ENCODE results near the gene CD200. TPM values are rescaled to one million over a fixed set of nuclear protein-coding genes. Genes with fewer than 3 reads are reported as not detected.

Gene CD200
- total and polyA plus RNA-seq, 9 of the 15 experiments (the other 6 are each of a cell fraction or from before 2014, with no cell fraction given): 0.13 TPM; not detected in 8

GRCh38 chr3:112302881-112303763, 29.8 kb upstream of the CD200 start:
- no peak for TF ChIP-seq TAF9B (IDR thresholded peaks at IDR 0.05; ENCODE audit: partially characterized antibody)
- TF ChIP-seq, protein P1, sequence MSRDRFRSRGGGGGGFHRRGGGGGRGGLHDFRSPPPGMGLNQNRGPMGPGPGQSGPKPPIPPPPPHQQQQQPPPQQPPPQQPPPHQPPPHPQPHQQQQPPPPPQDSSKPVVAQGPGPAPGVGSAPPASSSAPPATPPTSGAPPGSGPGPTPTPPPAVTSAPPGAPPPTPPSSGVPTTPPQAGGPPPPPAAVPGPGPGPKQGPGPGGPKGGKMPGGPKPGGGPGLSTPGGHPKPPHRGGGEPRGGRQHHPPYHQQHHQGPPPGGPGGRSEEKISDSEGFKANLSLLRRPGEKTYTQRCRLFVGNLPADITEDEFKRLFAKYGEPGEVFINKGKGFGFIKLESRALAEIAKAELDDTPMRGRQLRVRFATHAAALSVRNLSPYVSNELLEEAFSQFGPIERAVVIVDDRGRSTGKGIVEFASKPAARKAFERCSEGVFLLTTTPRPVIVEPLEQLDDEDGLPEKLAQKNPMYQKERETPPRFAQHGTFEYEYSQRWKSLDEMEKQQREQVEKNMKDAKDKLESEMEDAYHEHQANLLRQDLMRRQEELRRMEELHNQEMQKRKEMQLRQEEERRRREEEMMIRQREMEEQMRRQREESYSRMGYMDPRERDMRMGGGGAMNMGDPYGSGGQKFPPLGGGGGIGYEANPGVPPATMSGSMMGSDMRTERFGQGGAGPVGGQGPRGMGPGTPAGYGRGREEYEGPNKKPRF (IDR thresholded peaks at IDR 0.05; ENCODE audit: low read depth, low read length): no peak
- TF ChIP-seq ZNF311 (CRISPR knock-in tag; IDR thresholded peaks at IDR 0.05): no peak
- TF ChIP-seq NBN (IDR thresholded peaks at IDR 0.05; ENCODE audit: low read depth): no peak
- TF ChIP-seq, protein P2, sequence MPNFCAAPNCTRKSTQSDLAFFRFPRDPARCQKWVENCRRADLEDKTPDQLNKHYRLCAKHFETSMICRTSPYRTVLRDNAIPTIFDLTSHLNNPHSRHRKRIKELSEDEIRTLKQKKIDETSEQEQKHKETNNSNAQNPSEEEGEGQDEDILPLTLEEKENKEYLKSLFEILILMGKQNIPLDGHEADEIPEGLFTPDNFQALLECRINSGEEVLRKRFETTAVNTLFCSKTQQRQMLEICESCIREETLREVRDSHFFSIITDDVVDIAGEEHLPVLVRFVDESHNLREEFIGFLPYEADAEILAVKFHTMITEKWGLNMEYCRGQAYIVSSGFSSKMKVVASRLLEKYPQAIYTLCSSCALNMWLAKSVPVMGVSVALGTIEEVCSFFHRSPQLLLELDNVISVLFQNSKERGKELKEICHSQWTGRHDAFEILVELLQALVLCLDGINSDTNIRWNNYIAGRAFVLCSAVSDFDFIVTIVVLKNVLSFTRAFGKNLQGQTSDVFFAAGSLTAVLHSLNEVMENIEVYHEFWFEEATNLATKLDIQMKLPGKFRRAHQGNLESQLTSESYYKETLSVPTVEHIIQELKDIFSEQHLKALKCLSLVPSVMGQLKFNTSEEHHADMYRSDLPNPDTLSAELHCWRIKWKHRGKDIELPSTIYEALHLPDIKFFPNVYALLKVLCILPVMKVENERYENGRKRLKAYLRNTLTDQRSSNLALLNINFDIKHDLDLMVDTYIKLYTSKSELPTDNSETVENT (CRISPR knock-in tag; IDR thresholded peaks at IDR 0.05): no peak
- no peak for TF ChIP-seq PCBP2 (IDR thresholded peaks at IDR 0.05; ENCODE audit: low read depth, low read length, poor library complexity, severe bottlenecking)
- TF ChIP-seq SAP30 (IDR thresholded peaks at IDR 0.05; ENCODE audit: borderline replicate concordance, insufficient read depth, low read depth, low read length, poor library complexity, severe bottlenecking): no peak
- TF ChIP-seq CC2D1A (IDR thresholded peaks at IDR 0.05): no peak
- no peak for TF ChIP-seq RNF2 (IDR thresholded peaks at IDR 0.05)
- no peak for TF ChIP-seq ZNF655 (CRISPR knock-in tag; IDR thresholded peaks at IDR 0.05)
- Histone ChIP-seq H3K9me3 (replicated peaks; ENCODE audit: control insufficient read depth, insufficient read depth, low read depth, low read length) (no peaks in the 10 kb centered on the region), H2AFZ (ENCODE audit: low read depth, low read length) (no peak overlapping the region), H4K20me1 (replicated peaks; ENCODE audit: control insufficient read depth, insufficient read depth, low read length) (no peaks in the 10 kb centered on the region), H3K79me2 (ENCODE audit: control insufficient read depth, insufficient read depth, low read length) (no peaks in the 10 kb centered on the region), H3K4me2 (ENCODE audit: insufficient read depth, low read length) (no peak overlapping the region), H3K27me3 (ENCODE audit: control insufficient read depth in 2 of 2, insufficient read depth in 2 of 2, low read length in 2 of 2) (no peaks in the 10 kb centered on the region), H3K9me1 (ENCODE audit: control insufficient read depth, insufficient read depth, low read length) (no peaks in the 10 kb centered on the region), H3K27ac (ENCODE audit: extremely low read depth, low read depth, low read length) (no peak overlapping the region), H3K4me3 (no peak overlapping the region), H3K4me1 (replicated peaks in 1 of 2; ENCODE audit: control insufficient read depth in 2 of 2, insufficient read depth in 2 of 2, low read length in 2 of 2) (no peaks in the 10 kb centered on the region), H3K36me3 (ENCODE audit: control insufficient read depth, insufficient read depth, low read length) (no peaks in the 10 kb centered on the region), H3K9ac (ENCODE audit: insufficient read depth in 1 of 2, low read depth in 2 of 2, low read length in 2 of 2) (no peak overlapping the region)
- in situ Hi-C loops (cut with MboI): loop anchor here (25.0 kb wide), 1 partner anchor 209 kb away; no protein-coding TSS in a partner anchor
- intact Hi-C loops (cut with micrococcal nuclease): no loop called here
- CTCF ChIA-PET (ENCODE audit: low intra/inter-chr PET ratio): no interaction called here
- no peak for DNase-seq (ENCODE audit: extremely low read depth in 1 of 4, low spot score in 3 of 4)
- no peak for FAIRE-seq
- no TSS peak for BruUV-seq (replicated peaks)
- POLR2A ChIA-PET: interaction anchor here (1.2 kb wide), 1 partner anchor 14 kb away, joined by 3 read pairs; no protein-coding TSS in a partner anchor
- no peak for ATAC-seq
- WGBS (ENCODE audit: insufficient coverage, low coverage, missing lambda C conversion rate): 1% methylated on average over 9 of the region's 12 CpGs

All from K562 (cell line).